HG03159 (cell line): ENCODE results near the gene CACNG8.
"Not testable (repeated sequence)": the region's sequence is repeated elsewhere in the genome, so short reads cannot be mapped to it uniquely, and the experiment has no call there.

Experiments used
- ATAC-seq: cut with Tn5 transposase; IDR thresholded peaks from one replicate; pipeline ENCODE4 v1.9.1; 2021; ENCODE audit warnings: mild to moderate bottlenecking, moderate library complexity; ENCODE audit not compliant: unreplicated experiment

Gene CACNG8

DNA sequence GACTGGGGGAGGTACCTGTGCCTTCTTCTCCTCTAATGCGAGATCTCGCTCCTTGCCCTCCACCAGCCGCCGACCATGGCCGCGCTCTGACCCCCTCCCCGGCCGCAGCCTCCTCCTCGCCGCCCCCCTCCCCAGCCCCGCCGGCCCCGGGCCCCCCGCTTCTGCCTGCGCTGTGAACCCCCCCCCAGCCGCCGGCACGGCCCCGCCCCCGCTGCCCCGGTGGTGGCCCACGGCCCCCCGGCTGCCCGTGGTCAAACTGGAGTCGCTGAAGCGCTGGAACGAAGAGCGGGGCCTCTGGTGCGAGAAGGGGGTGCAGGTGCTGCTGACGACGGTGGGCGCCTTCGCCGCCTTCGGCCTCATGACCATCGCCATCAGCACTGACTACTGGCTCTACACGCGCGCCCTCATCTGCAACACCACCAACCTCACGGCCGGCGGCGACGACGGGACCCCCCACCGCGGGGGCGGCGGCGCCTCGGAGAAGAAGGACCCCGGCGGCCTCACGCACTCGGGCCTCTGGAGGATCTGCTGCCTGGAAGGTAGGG lies at the start of gene CACNG8:
TSS of gene CACNG8 (plus strand) at position 51 of the 545 bp plus-strand sequence.
- ATAC-seq, result no peak

DNA sequence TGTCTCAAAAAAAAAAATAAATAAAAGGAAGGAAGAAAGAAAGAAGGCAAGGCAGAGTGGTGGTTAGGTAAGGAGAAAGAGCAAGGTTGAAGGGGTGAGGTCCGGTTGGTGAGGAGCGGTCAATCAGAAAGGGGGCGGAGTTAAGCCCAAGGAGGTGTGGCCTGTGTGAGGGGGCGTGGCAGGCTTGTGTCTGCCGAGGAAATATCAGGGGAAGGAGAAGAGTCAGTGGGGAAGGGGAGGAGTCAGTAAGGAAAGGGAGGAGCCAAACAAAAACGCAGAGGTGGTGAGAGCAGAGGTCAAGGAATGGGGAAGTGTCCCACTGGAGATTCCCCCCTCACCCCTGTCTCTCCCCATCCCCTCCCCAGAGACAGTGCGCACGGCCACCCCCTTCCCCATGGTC lies 47.7 kb upstream of the CACNG8 start:
- ATAC-seq, result no peak

DNA sequence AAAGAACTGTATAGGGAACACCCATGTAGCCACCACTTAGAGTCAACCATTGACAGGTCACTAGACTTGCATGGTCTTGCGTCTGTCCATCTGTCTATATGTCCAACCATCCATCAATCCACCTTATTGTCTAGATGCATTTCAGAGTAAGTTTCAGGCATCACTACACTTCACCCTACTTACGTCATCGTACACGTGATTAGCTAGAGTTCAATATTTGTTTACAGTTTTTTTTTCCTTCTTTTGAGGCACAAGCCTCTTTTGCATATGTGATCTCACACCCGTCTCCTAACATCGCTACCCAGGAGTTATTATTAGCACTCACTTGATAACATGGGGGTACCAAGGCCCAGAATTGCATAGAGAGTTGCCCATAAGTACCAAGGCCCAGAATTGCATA lies 46.7 kb upstream of the CACNG8 start:
- ATAC-seq, result no peak

DNA sequence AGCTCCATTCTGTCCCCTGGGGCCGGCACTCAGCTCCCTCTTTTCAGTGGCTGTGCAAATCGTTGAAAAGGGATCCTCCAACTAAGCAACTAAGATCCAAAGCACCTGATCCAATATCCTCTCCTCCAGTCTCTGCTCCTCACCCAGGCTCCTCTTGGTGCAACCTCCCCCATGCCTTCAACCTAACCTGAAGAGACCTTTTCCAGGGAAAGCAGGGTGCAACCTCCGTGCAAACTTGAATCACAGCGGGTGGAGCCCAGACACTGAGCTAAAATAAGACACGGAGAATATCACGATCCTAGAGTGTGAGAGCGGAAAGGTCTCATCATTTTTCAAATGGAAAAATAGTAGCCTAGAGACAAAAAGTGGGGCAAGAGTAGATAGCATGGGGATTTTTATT lies 45.4 kb upstream of the CACNG8 start:
- ATAC-seq, result no peak

DNA sequence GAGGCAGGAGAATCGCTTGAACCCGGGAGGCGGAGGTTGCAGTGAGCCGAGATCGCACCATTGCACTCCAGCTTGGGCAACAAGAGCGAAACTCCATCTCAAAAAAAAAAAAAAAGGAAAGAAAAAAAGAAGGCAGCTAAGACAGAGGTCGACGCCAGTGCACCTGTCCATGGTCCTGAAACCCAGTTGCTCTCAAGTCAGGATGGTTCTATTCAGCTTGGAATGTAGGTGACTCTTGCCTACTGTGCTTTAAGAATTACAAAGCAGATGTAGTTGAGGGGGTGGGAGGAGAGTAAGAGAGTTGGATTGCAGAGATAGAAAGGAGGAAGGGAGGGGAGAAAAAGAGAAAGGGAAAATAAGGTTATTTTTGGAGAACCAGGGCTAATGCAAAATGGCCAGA lies 35.0 kb upstream of the CACNG8 start:
- ATAC-seq, result no peak

DNA sequence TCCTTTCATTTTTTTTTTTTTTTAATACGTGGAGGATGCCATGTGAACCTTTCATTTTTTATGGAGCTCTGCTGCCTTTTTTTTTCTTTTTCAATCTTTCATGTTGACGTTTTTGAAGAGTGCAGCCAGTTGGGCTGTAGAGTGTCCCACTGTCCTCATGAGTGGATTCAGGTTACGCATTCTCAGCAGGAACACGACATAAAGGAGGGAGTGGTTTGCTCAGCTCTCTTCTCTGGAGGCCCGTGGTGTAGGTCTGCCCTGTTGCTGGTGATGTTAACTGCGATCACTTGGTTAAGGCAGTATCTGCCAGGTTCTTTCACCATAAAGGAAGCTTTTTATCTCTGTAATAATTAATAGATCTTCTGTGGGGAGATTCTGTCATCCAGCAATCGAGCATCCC lies 26.7 kb upstream of the CACNG8 start:
- ATAC-seq, result no peak

DNA sequence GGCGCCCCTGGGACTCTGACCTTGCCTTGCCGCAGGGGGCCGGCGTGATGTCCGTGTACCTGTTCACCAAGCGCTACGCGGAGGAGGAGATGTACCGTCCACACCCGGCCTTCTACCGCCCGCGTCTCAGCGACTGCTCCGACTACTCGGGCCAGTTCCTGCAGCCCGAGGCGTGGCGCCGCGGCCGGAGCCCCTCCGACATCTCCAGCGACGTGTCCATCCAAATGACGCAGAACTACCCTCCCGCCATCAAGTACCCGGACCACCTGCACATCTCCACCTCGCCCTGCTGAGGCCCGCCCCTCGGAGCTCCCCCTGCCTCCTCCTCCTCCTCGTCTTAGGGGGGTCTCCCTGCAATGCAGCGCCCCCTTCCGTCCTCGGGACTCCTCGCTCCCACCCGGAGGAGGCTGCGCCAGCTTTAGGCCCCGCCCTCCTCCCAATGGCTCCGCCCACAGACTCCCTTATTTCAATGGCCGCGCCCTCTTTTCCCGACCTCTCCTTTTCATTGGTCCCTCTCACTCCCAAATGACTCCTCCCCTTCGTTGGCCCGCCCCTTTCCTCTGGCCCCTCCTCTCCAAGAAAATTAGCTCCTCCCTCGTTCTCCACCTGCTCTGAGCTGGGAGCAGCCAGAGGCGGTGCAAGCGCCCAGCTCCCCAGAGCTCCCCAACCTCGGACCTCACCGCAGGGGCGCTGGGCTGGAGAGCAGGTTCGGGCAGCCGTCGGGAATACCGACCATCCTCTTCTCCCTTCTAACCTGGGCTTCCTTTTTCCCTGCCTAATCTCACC lies 20.5 kb upstream of the CACNG8 start:
- ATAC-seq, result no peak

DNA sequence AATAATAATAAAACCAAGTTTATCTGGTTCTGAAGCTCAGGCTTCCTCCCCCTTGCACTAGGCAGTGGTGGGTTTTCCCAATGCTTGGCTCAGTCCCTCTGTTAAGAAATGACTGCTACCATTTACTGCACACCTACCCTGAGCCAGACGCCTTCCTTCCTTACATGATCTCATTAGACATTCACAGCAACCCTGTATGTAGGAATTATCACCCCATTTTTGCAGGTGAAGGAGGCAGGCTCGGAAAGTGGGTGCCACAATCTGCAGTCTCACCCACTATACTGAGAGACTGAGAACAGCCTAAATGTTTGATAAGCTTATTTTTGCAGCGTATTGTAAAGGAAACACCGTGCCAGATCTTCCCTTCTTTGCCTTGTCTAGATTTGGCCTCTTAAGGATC lies 18.3 kb upstream of the CACNG8 start:
- no peak for ATAC-seq

DNA sequence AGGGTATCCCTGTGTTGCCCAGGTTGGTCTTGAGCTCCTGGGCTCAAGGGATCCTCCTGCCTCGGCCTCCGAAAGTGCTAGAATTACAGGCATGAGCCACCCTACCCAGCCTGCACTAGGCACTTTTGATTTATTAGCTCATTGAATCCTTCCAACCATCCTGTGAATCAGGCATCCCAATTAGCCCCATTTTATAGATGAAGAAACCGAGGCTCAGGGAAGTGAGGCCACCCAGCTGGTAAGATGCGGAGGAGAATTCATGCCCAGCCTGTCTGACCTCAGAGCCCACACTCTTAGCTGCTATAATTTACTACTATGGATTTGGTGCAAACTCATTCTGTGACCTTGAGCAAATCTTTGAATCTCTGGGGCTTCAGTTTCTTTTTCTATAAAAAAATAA lies 17.8 kb upstream of the CACNG8 start:
- ATAC-seq, result no peak

DNA sequence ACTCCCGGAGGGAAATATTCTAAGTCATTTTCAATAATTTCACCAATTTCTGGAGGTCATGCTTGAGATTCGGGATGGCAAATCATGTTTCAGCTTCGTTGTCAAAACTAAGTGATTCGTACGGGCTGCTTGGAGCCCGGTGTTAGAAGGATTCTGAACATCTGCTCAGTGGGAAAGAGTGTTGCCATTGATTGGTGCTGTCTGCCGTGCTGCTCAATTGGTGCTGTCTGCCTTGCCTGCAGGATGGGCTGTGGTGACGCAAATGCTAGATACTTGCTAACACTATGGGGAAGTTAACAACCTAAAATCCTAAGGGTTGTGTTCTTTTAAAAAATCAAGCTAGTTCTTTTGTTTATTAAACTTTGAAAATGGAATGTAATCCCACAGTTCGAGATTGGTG lies 17.3 kb upstream of the CACNG8 start:
- no peak for ATAC-seq

DNA sequence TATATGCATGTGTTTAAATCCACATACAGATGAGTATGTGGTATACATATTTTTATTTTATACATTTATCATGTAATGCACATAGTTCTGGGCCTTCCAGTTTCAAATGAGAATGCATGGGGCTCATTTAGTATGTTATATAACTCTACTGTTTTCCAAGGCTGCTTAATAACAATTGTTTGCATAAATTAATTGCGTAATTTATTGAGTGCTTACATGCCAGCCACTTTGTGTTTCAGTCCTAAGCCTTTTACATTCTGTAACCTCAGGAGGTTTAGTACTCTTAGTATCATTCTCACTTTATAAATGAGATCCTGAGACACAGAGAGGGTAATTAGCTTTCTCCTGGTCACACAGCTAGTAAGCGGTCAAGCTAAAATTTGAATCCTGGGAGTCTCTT lies 16.7 kb upstream of the CACNG8 start:
- ATAC-seq, result no peak

DNA sequence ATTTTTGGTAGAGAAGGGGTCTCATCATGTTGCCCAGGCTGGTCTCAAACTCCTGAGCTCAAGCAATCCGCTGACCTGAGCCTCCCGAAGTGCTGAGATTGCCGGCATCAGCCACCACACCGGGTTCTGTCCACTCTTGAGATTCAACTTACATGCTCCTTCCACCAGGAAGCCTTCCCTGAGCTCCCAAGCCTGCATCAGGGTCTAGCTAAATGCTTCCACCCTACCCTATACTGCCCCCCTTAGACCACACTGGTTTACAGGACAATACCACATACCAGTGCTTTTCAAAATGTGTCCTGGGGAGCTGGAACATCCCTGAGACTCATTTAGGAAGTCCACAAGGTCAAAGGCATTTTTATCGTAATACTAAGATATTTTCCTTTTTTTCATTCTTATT lies 15.1 kb upstream of the CACNG8 start:
- ATAC-seq, result no peak

DNA sequence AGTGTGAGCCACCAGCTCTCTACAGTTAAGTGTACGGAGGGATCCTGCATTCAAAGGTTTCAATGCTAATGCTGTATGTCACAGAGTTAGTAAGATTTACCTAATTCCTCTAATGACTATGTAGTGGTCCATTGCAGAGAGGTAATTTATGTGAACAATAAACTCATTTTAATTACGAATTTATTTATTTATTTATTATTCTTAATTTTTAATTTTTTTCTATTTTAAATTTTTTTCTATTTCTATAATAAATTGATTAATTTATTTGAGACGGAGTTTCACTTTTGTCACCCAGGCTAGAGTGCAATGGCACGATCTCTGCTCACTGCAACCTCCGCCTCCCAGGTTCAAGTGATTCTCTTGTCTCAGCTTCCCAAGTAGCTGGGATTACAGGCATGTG lies 14.1 kb upstream of the CACNG8 start:
- not testable (repeated sequence) for ATAC-seq

DNA sequence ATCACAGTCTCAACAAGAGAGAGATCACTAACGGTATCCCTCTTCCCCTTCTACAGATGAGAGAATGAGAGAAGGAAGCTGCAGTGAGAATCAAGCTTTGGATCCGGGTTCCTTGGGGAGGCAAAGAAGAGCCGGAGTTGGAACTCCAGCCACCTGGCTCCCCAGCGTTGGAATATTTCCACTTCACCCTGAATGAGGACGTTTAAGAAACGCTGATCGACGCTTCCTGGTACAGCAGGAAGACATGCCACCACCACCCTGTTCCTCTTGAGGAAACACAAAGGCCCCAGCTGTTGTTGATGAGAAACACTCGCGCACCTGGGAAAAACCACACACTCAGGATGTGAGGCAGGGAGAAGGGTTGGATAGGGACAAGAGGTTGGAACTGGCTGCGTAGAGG lies 11.3 kb upstream of the CACNG8 start:
- no peak for ATAC-seq

DNA sequence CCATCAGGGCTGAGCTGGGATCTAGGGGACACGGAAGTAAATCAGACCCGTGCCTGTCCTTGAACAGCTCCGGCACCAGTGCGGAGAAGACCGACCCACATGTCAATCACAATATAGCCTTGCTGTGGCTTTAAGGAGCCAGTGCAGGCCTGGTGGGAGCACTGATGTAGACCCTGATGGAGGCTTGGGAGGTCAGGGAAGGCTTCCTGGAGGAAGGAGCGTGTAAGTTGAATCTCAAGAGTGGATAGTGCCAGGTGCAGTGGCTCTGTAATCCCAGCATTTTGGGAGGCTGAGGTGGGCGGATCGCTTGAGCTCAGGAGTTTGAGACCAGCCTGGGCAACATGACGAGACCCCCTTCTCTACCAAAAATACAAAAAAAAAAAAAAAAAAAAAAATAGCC lies 10.8 kb upstream of the CACNG8 start:
- no peak for ATAC-seq

DNA sequence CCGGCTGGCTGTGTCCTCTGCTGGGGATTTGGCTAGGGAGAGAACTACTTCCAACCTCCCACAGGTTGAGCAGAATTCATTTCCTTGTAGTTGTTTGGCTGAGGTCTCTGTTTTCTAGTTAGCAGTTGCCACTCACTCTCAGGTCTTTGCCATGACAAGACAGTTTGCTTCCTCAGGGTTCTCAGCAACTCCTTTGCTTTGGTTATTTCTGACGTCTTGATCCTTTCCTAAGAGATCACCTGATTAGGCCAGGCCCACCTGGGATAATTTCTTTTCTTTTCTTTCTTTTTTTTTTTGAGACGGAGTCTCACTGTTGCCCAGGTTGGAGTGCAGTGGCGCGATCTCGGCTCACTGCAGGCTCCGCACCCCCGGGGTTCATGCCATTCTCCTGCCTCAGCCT lies 9.4 kb upstream of the CACNG8 start:
- no peak for ATAC-seq

DNA sequence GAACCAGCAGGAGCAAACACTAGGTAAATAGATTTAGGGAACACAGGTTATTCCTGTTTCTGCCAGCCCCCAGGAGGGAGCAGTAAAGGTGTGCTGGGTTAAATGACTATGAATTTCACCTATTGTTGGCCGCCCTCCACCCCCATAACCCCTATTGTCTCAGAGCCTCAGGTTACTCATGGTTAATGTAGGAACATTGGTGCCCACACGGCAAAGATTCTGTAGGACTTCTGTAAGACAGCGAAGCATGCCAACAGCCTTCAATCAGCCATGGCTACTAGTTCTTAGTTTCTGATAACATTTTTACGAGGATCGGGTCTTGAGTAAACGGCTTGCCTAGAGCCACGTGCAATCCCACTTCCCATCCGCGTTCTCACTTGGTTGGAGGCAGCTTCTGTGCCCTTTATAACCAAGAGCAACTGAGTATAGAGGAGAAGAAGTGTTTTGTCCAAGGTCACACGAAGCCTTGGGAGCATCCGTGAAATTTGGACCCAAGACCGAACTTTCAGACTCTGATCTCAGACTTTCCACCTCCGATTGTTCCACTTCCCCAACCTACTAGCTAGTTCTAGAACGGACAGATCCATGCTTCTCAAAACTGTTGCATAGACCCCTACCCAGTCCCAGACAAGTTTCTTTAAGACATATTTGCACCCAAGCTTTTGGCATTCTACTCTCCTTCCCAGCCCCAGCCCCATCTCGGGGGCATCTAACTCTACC lies 5.1 kb upstream of the CACNG8 start:
- ATAC-seq, result no peak

DNA sequence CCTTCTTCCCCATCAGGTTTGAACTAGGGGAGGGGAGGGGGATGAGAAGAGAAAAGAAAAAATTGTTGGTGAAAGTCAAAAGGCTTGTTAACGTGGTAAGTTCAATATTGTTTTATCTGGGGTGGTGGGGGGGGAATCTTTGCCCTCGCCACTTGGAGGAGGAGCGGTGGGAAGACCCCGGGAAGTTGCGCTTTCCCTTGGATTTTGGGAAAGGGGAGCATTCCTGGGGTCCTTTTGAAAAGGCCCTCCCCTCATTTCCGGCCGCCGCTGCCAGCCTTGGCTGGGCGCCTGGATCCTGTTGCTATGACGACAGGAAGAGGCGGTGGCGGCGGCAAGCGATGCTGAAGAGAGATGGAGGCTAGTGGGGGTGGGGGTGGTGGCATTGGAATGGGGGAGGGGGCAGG lies 4.6 kb upstream of the CACNG8 start:
- no peak for ATAC-seq

DNA sequence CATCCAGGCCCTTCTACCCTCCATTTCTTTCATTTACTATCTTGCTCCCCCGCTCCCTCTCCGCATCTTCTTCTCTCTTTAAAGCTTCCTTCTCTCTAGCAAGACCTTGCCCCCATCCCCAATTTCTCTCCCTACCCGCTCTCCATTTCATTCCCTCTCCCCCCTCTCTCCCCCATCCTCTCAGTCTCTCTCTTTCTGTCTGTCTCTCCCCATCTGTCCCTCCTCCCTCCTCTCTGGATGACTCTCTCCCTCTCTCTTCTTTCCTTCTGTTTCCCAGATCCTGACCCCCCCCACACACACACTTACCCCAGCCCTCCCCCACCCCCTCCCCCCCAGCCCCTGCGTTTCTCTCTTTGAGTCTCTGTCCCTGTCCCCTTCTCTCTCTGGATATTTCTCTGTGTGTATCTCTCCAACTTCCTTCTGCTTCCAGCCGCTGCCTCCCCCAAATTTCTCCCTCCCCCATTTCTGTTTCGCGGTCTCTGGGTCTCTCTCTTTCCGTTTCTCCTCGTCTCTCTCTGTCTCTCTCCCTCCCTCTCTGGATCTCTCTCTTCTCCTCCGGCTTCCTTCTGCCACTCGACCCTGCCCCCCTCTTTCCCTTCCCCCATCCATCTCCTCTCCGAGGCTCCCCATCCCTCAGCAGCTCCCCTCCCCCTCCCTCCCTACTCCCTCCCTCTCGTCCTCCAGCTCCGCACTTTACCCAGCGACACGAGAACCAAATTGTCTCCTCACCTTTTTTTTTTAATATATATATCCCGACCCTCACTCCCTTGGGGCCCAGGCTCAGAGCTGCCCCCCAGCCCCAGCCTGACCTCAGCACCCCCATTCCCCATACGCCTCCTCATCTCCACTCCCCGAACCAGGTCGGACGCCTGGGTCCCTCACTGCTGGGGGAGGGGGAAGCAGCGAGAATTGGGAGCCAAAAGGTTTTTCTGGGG lies 3.6 kb upstream of the CACNG8 start:
- ATAC-seq, result no peak

DNA sequence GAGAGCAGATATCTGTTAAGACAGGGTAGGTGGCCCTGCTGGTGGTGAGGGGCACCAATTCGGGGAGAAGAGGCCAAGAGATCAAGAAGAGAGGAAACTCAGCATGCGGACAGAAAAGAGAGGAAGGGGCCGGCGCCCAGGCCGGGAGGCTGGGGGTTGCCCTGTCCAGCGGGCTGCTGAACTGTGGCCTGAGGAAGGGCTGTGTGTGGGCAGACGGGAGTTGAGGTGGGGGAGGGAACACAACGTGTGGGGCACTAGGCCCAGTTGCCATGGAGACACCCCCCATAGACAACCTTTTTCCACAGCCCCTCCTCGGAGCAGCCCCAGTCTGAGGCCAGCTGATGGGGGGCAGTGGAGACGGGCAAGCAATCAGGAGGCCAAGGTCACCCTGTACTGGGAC lies 2.5 kb upstream of the CACNG8 start:
- ATAC-seq, result no peak

DNA sequence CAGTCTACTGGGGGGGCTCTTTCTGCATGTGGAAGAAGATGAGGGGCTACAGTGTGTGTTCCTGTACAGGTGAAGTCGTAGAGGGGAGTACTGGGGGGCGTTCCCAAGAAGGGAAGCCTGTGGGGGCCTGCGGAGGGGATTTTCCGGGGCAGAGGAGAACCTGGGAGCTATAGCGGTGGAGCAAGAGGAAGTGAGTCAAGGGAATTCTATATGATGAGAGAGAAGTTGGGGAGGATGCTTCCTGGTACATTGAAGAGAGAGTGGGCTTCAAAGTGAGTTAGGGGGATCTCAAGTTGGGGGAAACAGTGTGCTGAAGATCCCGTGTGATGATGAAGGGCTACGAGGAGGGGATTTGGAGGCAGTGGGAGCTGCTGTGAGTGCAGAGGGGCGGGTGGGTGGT lies 1.9 kb upstream of the CACNG8 start:
- no peak for ATAC-seq
